HG03045 (cell line): ENCODE data around the gene C1QL4.
"Not testable (repeated sequence)": the region's sequence is repeated elsewhere in the genome, so short reads cannot be mapped to it uniquely, and the experiment has no call there.

Experiments used
- ATAC-seq: cut with Tn5 transposase; IDR thresholded peaks from one replicate; pipeline ENCODE4 v1.9.1; 2021; ENCODE audit warnings: mild to moderate bottlenecking, moderate library complexity; ENCODE audit not compliant: unreplicated experiment

Gene C1QL4

DNA sequence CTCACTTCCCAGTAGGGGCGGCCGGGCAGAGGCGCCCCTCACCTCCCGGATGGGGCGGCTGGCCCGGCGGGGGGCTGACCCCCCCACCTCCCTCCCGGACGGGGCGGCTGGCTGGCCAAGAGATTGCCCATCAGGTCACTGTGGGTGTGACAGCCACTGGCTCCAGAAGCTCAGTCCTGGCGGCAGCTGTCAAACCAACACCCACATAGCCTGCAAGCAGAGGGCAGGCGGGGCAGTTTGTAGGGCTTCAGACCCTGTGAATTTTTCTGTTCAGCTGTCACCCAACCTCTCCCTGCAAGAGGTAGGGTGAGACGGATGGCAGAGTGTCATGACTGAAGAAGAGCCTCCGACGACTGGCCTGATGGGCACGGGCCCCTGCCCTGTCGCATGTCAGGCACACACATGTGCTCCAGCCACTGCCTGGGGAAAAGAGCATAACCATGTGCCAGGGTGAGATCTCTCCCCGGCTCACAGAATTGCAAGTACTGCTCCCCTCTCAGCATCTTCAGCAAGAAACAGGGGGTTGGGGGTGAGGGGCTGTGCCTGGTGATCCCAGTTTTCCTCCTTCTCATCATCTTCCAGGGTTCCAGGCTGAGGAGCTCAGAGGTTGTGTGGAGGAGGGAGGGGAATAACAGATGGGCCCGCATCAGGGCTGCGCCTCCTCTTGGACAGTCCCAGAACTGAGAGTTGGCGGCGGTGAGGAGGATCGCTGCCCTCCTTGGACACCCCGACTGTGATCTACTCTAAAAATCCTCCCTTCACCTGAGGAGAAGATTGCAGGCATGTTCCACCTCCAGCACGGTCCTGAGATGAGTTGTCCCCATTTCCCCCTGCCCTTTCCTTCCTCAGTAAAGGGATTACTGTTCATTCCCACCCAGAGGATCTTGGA is 53.2 kb downstream of the C1QL4 start:
- no peak for ATAC-seq

- not testable (repeated sequence) for ATAC-seq
Measured at GRCh38 chr12:49282740-49283375, 54.1 kb downstream of the C1QL4 start.
